Stimulated activated CD4-positive, alpha-beta T cell treated with anti-CD3 and anti-CD28 coated beads, TNF-alpha, amount 100 ng/mL, for 4 hours (primary cell): ENCODE measurements around the gene NALCN.

Source experiments
- DNase-seq, 3 experiments: peaks; one replicate each; pipeline ENCODE4 v3.0.0-alpha.2; 2020; ENCODE audit warnings: low read depth in 3 of 3

NALCN gene

DNA sequence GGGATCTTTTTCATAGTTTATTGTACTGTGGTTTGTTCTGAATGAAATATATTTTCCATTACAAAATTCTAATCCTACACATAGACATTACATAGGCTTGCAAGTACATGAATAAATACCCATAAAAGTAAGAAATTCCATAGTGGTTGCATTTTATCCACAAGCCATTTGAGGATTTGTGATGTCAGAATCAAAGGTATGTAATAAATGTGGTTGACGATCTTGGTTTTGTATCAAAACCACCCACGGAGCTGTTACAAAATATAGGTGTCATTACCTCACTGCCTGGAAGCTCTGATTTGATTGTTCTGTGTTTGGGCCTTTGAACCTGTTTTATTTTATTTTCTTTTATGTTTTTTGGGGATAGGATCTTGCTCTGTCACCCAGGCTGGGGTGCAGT, 125.1 kb downstream of the NALCN start:
- no peak for DNase-seq

DNA sequence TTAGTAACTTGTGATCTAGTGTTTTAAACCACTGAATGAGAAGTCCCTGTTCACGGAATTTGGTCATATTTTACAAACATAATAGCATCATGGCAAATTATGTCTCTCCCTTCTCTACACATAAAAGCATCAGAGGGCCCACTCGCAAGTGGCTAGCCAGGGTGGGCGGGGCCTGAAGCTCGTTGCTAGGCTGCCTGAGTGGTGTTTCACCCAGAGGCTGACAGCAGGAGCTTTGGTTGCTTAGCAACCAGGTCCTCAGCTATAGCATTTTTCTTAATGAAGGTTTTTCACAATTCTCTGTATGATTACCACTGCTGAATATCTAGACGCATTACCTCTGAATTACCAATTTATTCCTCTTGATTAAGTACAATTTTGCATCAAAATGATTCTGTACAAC, 126.5 kb downstream of the NALCN start:
- no peak for DNase-seq

DNA sequence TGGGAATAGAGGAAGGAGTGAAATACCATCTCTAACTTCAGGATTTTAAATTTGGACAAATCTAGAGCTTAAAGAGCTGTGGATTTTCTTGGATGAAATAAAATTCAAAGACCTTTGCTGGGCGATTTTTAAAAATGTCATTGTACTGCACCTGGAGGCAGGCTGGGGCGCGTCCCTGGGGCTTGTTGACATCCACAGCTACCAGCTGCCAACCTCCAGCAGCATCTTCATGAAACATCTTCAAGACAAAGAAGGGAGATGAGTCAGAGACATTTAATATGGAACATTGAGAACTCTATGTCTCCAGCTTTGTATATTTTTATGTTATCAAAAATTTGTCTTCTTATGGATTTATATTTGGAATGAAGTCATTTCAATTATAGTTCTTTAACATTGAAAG, 132.5 kb downstream of the NALCN start:
- no peak for DNase-seq

DNA sequence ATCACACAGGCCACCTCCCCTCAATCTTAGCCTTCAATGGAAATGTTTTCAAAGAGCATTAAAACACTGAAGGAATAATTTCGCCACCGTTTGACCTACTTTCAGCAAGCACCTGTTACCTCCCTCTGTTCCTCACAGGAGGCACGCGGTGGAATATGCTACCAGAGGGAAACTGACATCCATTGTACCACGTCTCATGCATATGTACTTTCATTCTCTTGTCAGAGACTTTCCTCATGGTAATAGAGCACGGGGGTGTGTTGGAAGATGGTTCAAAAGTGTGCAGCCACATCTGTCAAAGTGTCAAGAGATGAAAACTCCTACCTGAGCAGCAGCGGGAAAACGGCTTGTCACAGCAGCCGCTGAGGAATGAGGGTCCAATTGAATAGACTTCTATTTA, 143.4 kb downstream of the NALCN start:
- no peak for DNase-seq

DNA sequence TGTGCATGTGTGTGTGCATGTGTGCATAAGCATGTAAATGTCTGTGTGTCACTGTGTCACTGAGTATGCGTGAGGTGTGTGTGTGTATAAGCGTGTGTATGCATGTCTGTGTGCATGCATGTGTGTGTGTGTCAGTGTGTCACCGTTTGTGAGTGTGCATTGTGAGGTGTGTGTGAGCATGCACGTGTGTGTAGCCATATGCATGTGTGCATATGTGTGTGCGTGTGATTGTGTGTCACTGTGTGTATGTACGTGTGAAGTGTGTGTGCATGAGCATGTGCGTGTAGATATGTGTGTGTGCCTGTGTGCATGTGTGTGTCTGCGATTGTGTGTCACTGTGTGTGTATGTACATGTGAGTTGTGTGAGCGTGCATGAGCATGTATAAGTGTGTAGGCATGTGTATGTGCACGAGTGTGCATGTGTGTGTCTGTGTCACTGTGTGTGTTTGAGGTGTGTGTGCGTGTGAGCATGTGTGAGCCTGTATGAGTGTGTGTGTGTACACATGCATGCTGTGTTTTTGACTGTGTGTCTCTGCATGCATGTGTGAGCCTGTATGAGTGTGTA, 144.5 kb downstream of the NALCN start:
- no peak for DNase-seq

DNA sequence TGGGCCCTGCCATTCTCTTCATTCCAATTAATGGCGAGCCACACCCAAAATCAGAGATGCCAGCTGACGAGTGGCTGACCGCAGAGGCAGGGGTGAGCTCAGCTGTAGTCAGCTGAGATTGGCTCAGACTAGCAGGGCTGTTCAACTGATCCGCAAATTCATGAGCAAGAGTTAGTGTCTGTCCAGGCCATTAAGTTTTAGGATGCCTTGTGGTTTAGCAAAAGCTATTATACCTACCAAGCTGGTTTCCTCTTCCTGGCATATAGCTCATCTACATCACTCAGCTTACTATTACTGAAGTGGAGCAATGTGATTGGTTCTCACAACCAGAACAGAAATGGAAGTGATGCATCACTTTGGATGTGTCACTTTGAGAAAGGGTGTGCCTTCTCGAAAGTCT, 148.7 kb downstream of the NALCN start:
- DNase-seq = no peak

DNA sequence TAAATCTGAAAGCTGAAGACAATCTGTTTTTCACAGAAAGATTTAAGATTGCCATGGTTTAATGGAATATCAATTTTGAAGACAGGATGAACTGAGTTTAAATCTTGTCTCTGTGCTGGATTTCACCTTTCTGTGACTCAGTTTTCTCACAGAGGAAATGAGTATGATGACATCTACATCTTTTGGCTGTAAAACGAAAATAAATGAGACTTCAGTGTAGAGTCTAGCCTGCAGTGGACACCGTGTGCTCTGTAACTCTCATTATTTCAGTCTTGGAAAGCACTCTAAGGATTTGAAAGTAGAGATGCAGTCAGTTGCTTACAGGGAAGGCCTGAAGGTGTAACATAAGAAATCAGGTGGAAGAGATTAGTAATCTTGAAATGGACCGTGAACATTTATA, 150.4 kb downstream of the NALCN start:
- no peak for DNase-seq

DNA sequence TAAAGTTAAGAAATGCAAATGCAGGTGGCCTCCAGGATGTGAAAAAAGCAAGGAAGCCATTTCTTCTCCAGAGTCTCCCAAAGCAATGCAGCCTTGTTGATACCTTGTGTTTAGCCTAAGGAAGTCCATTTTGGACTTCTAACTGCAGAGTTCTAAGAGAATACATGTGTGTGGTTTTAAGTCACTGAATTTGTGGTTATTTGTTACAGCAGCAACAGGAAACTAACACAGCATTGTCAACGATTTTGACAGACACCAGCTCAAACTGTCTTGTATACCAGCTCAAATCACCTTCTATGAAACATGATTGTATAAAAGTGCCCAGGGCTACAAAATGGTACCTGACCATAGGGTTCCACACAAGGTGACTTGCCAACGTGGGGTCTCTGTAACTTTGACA, 151.4 kb downstream of the NALCN start:
- no peak for DNase-seq

DNA sequence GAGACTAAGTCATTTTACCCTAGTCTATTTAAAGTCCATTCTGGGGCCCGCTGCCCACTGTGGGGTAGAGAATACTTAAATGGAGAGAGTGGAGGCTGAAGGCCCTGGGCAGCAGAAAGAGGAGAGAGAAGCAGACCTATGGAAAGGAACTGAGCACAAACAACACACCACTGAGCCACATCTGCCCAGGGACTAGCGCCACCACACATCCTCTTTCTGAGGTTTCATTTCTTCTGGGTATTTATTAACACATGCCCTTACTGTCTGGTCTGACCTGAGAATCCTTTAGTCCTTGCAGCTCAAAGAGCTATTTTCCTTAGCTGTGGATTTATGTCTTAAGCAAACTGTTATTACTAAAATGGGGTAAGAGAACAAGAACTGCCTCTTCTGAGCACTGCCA, 154.0 kb downstream of the NALCN start:
- DNase-seq = no peak

DNA sequence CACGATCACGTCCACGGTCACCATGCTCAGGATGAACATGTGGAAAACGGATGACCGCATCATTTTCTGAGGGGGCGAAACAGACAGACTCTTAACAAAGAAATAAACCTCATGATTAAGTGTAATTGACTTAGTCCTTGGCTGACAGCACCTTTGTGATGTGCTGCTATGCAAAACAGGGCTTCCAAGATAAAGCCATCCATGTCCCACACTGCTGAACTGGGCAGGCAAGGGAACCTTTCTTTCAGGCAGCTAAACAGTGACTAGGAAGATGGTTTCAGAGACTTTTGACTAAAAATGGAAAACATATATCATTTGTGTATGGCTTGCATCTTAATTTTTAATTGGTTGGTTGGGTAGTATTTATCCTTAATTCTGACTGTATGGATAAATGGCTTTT, 157.8 kb downstream of the NALCN start:
- DNase-seq = no peak

DNA sequence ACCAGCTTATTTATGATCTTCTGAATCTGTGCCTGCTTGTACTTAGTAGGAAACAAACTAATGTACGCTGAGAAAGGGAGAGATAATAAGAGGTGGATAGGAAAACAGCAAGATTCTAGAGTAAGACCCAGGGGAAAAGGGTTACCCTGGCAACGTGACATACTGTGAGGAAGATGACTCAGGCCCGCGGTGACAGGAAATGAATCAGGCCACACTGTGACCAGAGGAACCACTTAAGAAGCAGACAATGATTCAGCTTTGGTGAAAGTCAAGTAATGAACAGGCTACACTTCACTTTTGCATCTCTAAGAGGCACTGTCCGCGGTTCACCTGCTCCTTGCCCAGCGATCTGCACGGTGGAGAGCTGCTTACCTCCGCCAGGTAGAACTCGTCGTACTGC, 158.2 kb downstream of the NALCN start:
- no peak for DNase-seq

DNA sequence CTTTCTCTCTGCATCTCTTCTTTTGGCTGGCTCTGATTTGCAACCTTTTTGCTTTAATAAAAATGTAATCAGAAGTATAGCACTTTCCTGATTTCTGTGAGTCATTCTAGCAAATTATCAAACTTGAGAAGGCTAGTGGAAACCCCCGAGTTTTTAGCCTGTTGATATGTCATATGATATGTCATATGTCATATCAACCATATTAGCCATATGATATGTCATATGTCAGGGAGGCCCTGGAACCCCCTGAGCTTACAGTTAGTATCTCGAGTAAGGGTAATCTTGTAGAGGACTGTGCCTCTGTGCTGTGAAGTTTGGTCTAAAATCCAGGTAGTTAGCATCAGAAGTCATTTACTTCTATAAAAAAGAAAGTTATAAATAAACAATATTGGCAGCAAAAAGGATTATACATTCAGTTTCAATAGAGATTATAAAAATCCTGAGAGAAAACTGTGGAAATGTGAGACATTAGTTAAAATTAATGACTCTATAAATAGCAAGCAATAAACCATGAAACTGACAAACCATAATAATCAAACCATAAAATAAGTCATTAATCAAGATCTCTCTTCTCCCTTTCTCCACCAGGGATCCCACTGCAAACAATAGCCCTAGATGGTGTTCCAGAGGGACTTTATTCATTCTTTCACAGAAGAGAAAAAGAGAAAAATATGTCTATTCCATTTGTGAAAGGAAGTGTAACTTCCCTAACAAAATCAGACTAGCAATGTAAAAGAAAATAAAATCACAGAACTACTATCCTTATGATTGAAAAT, 167.4 kb downstream of the NALCN start:
- DNase-seq = no peak

DNA sequence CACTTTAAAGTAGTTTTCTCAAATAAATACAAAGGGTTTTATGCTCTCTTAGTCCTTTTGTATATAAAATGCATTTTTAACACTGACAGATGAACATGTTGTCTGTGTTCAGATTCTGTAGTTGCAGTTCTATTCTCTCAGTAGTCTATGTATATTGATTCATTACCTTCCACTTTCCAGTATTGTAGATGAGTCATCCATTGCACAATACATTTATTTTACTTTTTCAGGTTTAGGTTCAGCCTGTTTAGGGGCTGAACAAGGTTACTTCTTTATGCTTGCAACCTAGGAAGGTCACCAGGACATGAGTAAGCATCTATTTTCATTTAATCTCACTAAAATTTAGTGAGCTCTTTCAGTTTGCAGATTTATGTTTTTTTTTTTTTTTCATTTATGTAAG, 173.6 kb downstream of the NALCN start:
- no peak for DNase-seq

DNA sequence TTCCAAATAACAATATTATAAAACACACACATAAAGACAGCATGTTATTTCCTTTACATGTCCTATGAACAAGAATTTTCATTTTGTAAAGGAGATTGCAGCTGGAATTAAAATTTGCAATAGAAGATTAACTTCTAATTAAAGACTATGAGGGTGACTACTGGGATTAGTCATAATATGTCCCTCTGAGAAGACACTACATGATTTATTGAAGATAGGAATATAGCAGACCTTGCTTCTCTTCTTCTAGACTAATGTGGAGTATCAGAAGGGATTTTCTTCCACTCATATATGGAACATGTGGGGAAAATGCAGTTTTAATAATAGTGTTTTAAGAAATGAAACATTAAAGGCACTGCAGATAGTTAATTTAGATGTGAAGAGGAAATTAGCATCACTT, 177.8 kb downstream of the NALCN start:
- no peak for DNase-seq

DNA sequence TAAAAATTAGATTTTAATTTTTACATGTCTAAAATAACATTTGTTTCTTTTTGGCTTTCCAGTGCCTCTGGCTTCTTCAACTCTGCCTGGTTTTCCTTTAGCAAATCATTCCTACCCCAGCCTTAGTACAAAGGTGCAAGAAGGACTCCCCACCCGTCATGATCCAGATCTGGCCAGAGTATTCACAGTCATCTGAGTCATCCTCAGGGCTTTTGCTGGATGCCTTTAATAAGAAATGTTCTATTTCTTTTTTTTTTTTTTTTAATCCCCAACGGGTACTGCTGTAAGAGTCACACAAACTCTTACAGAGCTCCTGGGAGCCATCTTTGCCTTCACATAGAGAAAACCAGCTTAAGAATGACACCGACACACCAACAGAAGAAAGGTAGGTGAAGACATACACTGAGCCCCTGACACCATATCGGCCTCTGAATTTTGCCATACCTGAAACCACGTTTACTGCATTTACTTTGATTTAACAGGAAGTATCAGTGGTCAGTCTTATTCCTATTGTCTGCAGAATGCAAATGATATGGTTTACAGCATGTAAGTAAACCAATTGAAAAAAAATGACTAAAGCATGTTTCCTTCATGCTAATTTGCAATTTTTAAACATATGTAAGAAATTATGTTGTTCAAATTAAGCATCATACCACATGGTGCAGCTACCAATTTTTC, 184.4 kb downstream of the NALCN start:
- DNase-seq = no peak

DNA sequence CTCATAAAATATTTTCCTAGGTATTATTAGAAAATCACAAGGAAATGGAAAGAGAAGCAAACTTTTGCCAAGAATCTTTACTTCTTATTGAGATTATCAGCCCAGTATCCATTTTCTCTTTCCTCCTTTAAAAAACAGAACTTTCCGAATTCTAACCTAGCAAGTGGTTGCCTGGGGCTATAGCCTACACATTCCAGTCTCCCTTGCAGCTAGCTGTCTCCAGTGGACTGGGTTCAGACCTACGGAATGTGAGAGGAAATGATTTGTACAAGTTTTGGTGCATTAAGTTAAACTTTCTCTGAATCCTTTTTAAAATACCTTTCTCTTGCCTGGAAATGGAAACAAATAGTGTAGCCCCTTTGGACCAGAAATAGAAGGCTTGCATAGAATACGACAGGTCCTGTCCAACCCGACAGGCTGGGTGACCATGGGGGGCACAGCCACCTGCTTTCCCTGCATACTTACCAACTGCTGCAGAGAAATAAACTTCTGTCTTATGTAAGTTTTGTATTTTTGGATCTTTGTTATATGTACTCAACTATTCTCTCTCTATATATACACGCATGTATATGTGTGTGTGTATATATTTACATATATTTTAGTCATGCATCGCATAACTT, 185.9 kb downstream of the NALCN start:
- no peak for DNase-seq

DNA sequence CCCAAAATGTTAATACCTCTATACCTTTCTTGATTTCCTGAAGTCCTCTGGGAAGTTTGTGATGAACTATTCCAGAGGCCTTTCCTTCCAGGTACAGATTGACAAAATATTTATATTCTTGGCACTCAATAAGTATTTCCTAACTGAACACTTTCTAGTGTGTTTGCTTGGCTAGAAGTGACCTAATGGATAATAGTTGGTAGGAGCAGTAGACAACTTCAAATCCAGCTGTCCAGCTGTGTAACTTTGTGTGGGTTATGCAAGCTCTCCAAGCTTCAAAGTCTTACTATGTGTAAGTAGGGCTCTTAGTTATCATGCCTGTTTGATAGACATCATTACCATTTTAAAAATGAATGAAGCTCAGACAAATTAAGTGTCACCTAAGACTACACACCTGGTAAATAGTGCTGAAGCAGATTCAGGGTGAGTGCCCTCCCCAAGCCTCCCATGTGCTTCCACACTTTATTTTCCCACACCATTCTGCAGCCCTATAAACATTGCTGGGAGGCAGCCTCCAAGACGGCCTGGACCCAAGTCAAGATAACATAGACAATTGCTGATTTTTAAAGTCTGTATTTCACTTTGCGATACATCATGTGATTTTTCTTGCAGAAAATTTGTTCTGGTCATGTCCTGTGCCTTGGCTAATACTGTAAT, 196.6 kb downstream of the NALCN start:
- no peak for DNase-seq

DNA sequence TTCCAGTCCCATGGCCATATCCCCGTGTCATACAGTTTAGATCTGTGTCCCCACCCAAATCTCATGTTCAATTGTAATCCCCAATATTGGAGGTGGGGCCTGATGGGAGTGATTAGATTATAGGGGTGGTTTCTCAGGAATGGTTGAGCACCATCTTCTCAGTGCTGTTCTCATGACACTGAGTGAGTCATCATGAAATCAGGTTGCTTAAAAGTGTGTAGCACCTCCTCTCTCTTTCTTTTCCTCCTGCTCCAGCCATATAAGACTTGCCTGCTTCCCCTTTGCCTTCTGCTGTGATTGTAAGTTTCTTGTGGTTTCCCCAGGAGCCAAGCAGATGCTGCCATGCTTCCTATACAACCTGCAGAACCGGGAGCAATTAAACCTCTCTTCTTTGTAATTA, 197.8 kb downstream of the NALCN start:
- DNase-seq = no peak

DNA sequence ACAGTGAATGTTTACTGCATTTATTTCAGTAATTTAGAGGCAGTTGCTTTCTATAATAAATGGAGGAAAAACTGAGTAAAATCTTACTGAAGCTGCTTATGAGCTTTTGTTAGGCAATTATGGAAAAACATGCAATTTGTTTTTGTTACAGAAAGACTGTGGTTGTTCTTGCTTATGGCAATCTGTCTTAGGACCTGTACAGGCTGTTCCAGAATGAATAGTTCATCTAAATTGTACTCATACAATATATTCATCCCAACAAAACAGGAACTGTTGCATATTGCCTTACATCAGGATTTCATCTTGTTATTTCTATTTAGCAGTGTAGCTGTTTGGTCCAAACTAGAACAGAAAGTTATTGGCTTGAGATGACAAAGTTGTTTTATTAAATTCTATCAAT, 199.2 kb downstream of the NALCN start:
- DNase-seq = no peak

DNA sequence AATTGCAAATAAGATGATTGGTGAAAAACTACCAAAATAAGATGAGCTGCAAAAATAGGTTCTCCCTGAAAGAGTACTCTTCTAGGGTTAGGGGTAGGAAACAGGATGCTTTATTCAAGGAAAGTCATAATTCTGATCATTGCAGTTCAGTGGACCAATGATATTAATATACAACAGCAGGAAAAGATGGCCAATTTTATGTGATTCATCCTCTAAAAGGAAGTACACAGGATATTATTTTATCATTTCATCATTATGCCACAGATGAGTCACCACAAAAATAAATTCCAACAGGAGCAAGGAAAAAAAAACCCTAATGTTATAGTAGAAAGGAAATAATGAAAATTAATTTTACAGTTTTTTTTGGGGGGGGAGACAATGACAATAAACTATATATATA, 205.0 kb downstream of the NALCN start:
- no peak for DNase-seq

DNA sequence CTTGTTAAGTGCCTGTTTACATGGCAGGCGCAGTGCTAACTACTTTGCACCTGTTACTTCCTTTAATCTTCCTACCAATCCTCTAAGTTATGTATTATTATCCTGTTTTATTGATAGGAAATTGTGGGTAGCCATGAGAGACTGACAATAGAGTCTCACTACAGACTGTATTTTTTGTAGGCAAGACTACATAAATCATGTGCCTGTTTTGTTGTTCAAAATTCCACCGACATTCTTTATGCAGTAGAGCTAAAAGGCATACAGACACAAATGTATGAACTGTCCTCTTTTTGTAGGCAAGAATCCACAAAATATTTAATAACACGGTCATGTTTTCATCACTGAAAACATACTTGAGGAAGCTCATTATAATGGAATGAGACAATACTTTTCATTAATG, 205.5 kb downstream of the NALCN start:
- DNase-seq = no peak

DNA sequence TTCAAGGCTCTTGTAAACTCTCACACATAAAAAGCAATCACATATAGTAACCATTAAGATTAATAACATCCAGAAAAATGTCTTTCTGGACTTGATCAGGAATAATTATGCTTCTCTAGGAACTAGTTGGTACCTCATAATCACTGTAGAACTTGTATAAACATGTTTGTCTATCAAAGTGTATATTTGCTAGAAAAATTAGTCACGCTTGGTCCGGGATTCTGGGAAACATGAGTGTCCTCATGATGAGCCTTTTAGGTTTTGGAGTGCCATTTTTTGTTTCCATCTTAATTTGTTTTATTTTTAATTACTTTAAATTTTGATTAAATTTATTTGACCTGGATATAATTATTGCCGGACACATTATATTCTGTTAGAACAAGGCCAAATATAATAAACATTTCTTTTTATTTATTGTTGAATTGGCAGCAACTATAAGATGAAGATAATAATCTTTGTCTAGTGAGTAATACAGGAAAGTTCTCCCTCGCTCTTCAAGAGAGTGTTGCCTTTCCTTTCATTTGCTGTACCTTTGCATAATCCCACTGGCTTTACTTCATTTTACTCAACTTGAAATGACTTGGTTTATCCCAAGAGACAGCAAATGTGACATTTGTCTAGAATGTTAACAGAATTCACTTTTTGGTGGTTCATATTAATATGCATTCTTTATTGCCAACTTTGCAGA, 207.0 kb downstream of the NALCN start:
- DNase-seq = no peak
